Activated CD4-positive, alpha-beta T cell treated with anti-CD3 and anti-CD28 coated beads, Interleukin-2, amount 50 U/mL, for 48 hours (primary cell): Measurements from ENCODE around the gene PYGB.

Experiments used
- DNase-seq, 2 experiments: peaks; one replicate each; pipeline ENCODE4 v3.0.0-alpha.2; 2020

PYGB gene

DNA sequence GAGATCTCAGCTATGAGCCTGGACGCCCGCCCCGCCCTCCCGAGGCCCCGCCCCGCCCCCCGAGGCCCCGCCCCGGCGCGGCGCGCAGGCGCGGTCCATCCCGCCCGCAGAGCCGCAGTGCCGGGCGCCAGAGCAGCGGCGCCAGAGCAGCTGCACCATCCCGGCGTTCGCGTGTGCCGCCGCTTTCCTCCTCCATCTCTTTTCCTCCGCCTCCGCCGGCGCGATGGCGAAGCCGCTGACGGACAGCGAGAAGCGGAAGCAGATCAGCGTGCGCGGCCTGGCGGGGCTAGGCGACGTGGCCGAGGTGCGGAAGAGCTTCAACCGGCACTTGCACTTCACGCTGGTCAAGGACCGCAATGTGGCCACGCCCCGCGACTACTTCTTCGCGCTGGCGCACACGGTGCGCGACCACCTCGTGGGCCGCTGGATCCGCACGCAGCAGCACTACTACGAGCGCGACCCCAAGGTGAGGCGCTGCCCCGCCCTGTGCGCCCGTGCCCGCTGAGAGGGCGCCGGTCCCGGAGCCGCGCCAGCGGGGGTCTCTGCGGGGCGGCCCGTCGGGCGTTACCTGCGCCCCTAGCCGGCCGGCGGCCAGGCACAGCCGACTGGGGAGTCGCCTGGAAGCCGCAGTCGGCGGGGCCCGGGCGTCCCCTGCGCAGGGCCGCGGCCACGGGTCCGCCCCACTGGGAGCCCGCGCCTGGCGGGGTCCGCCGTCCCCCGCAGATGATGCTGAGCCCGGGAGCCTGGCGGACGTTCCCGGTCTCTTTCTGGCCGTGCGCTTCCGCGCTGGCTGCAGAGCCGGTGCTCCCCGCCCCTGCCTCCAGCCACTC is at the start of gene PYGB:
PYGB (plus strand) TSS at position 130 of the 830 bp plus-strand sequence; CDS start at position 224, 94 bp downstream.
- DNase-seq, result peak; percentile 71 to 72

DNA sequence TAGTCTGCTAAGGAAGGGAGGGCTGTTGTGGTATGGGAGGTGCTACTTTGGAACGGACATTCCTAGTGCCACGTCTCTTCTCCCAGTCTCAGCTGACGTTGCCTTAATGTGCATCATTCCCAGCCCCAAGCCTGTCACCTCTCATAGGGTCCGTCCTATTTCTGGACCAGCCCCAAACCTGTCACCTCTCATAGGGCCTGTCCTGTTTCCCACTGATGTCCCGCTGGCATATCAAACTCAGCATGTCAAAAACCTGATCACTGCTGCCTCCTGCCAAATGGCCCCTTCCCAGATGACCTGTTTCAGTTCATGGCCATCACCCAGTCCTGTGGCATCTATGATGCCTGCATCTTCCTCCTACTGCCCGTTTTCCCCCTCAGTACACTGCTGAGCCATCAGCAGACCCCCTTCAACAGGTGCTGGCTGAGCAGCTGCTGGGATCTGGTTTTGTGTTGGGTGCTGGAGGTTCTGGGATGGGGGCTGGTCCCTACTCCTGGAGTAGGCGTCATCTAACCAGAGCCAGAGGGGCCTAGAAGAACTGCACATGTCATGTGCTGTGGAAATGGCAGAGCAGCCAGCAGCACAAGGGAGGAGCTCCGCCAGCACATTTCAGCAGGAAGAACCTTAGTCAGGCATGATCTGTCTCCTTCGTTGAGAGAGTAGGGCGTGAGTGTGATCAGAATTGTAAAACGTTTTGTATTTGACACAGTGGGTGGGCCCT is 49.1 kb upstream of the PYGB start:
- no peak for DNase-seq

DNA sequence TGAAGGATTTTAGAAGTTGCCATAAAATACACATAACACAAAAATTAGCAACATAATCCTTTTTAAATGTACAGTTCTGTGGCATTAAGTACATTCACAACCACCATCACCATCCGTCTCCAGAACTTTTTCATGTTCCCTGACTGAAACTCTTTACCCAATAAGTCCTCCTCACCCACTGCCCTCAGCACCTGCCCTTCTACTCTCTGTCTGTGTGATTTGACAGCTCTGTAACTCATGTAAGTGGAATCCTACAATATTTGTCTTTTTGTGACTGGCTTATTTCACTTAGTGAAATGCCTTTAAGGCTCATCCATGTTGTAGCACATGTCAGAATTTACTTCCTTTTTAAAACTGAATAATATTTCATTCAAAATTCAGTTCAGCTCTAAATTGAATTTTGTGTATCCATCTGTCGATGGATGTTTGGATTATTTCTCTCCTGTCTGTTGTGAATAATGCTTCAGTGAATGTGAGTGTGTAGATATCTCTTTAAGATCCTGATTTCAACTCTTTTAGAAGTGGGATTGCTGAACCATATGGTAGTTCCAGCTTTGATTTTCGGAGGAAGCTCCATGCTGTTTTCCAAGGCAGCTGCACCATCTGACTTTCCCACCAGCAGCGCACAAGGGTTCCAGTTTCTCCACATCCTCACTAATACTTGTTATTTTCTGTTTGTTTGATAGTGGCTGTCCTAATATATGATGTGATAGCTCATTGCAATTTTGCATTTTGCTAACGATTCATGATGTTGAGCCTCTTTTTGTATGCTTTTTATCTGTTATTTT is 48.2 kb upstream of the PYGB start:
- DNase-seq, result no peak

DNA sequence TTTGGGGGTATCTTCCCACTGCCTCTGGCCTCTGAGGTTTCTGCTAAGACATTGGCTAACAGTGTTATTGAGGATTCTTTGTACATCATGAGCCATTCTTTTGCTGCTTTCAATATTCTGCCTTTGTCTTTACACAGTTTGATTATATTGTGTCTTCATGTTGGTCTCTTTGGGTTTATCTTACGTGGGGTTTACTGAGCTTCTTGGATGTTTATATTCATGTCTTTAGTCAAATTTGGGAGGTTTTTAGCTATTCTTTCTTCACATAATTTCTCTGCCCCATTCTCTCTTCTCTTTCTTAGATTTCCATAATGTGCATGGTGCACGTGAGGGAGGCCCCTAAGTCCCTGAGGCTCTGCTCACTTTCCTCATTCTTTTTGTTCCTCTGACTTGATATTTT is 44.8 kb upstream of the PYGB start:
- no peak for DNase-seq

DNA sequence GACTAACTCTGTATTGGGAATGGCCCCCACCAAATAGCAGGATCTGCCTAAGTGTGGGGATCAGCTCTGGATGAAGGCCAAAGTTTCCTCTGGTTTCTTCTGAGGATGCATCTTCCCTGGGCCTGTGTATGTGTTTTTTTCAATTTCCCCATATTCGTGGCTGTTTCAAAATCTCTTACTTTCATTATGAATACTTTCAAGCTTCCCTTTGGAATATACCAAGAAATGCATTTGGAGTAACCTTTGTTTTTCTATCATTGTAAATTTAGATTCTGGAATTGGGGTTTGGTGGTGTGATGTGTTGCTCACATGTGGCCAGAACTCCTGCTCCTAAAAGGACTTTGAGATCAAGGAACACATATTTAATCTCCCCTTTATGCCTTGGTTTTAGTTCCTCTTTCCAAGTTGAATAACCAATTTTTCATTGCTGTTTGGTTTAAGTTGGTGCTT is 44.0 kb upstream of the PYGB start:
- no peak for DNase-seq

DNA sequence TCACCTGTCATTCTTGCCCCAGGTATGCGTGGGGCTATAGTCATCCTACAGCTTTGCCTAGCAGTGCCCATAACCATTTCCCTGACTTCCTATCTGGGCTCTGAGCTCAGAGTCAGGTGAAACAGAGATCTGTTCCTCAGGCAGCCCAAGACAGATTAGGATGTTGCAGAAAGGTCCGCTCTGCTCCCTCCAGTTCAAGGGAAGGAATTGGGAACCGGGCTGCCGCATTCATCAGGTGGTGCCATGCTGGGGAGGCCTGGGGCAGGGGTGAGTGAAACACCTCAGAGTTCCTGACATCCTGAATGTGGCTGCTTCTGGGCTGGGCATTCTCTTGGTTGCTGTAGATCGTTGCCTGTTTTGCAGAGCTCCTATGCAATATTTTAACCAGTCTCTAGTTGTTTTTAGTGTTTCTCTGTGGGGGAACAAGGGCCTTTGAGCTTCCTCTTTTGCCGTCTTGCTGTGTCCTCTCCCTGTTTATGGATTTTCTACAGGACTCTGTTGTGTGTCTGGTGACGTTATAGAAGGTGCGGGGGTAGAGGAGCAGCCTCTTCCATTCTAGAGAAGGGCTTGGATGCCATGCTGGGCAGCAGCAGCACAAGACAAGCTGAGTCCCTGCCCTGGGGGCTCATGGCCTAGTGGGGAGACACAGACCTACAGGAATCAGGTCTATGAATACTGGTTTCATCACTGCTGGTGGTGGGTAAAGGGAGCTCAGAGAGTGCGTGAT is 43.2 kb upstream of the PYGB start:
- no peak for DNase-seq

DNA sequence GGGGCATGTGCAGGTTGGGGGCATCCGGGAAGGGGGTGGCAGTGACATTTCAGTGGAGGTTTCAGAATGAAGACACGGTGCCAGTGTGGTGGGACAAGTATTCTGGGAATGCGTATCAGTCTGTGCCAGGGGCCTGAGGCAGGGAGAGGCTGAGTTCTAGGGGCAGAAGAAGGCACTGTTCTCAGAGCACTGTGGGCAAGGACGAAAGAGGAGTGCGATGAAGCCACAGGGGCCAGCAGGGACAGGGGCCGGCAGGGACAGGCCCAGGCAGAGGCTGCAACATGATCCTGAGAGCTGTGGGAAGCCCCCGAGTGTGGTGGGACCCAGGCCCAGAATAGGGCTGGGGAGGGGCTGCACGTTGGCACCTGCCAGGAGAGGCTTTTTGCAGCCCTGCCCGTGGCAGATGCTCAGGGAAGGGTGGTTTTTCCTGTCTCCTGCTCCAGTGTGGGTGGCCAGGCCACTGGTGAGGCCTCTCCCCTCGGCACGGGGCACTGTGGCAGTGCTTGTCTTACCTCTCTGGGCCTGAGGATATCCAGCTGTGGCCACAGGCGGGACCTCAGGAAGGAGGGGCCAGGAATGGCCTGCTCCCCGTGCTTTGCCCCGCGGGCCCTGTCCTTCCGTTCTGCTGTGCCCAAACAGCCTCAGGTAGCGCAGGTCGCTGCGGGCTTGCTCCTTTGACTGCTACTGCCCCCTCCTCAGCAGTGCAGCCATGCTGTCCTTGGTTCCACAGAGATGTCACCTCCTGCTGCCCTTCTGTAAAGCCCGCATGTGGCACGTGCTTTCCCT is 42.4 kb upstream of the PYGB start:
- DNase-seq, result no peak

DNA sequence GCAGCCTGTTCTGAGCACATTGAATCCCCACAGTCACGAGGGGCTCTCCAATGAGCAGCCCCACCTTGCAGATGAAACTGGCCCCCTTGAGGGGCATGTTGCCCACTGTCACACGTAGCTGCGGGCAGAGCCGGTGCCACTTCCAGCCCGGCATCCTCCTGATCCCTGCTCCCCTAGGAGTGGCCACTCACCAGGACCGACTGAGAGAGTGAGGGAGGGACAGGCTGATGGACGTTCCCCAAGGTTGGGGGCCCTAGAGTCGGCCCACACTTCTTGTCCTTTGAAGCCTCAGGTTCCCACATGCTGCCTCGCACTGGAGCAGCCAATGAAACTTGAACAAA is 41.9 kb upstream of the PYGB start:
- no peak for DNase-seq

DNA sequence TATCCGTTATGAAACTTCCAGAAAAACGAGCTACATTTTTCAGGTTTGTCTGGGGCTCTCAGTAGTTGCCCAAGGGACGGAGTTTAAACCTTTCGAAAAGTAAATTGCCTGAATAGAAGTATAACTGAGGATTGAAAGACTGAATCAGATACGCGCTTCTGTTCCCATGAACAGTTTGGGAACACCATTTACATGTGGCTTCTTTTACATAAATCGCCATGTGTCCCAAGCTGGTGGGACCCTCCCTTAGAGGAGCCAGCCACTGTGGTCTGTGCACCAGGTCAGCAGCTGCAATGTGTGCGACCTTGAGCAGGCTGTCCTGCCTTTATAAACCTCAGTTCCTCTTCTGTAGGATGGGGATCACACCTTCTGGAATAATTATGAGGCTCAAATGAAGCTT is 41.3 kb upstream of the PYGB start:
- no peak for DNase-seq

DNA sequence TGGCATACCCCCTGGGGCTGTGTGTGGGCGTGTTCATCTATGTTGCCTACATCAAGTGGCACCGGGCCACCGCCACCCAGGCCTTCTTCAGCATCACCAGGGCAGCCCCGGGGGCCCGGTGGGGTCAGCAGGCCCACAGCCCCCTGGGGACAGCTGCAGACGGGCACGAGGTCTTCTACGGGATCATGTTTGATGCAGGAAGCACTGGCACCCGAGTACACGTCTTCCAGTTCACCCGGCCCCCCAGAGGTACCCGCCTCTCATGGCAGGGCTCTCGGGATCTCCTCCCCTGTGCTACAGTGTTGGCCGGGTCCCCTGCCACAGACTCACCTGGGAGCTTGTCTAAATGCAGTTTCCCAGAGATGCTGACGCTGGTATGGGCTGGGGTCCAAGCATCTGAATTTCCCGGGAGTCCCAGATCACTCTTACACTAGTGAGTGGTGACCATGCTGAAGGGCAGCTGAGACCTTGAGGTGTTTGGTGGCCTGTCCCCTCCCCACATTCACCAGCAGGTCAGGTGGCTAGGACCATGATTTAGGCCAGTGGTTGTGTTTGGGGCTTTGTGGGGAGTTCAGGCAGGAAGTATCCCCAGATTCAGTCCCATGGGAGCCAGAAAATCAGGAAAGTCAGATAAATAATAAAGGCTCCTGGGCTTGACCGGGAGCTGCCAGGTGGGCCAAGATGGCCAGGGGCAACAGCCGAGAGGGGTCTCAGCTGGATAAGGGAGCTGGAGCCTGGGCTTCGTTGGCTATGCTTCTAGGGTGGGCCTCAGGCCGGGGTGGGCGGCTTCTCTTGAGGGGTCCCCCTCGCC is 40.5 kb upstream of the PYGB start:
- no peak for DNase-seq

DNA sequence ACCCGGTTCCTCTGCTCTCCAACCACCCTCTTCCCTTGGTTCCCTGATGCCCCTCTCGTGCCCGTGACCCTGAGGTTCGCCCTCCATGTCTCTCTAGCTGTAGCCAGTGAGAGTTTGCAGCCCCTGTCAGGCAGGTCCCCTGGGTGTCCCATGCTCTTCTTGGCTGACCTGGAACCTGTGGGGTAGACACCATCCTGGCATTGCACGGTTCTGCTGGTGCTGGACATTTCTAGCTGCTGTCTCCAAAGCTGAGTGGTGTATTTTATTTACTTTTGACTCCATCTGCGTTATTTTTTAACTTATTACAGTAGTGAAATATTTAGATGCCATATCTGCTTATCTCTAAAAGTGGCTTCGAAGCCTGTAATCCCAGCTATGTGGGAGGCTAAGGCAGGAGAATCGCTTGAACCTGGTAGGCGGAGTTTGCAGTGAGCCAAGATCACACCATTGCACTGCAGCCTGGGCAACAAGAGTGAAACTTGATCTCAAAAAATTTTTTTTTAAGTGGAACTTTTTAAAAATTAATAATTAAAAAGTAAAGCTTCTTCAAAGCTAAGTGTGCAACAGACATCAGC is 39.8 kb upstream of the PYGB start:
- no peak for DNase-seq

DNA sequence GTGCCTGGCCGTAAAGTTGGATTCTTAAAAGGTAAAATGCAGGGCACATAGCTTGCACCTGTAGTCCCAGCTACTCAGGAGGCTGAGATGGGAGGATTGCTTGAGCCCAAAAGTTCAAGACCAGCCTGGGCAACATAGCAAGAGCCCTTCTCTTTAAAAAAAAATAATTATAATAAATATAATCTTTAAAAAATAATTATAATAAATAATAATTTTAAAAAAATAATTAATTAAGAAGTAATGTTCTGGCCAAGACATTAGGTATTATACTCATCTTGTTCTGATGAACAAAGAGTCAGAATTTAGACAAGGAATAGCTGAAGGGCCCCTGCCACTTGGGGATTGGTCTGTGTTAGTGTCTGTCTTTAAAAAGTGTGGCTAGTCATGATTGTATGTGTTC is 38.5 kb upstream of the PYGB start:
- no peak for DNase-seq

DNA sequence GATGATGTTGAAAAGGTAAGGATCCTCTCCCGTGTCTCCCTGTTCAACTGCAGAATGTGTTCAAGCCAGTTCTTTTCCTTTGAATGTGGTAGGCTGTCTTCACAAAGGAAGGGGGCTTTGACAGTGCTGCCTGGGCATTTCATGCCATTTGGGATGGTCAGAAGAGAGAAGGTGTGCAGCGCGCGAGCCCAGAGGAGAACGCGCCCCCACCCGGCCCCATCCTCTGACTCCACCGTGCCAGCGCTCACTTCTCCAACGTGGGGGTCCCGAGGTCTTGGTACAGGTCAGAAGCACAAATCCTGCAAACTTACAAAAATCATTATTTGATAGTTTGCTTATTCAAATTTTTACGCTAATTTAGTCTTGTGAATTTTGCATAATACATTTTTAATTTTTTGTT is 38.0 kb upstream of the PYGB start:
- DNase-seq, result no peak

DNA sequence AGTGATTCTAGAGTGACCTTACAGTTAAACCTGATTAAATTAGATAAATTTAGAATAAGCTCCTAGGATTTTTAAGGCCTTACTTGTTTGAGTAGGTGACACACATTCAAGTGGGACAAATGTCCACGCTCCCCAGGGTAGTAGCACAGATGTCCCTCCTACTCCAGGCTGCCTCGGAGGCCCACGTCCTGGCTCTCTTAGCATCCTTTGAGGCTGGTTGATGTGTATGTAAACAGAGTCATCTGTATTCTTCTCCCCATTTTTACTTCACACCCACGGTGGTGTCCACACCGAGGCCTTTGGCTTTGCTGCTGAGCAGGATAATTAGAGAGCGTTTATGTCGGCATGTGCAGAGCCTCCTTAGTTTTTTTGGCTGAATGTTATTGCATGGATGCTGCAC is 36.6 kb upstream of the PYGB start:
- no peak for DNase-seq

DNA sequence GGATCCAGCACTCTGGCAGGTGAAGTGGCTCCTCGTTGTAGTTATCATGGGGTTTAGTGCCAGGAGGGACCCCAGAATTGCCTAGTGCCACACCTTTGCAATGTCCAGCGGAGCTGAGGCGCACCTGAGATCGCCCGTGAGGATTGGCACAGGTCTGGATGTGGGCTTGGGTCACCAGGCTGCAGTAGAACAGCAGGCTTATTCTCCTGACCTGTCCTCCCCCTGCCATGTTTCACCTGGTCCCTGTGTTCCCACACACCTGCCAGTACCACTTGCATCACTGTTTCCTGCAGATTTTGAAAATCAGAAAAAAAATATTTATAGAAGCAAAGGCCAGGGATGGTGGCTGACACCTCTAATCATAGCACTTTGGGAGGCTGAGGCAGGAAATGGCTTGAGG is 35.6 kb upstream of the PYGB start:
- no peak for DNase-seq

DNA sequence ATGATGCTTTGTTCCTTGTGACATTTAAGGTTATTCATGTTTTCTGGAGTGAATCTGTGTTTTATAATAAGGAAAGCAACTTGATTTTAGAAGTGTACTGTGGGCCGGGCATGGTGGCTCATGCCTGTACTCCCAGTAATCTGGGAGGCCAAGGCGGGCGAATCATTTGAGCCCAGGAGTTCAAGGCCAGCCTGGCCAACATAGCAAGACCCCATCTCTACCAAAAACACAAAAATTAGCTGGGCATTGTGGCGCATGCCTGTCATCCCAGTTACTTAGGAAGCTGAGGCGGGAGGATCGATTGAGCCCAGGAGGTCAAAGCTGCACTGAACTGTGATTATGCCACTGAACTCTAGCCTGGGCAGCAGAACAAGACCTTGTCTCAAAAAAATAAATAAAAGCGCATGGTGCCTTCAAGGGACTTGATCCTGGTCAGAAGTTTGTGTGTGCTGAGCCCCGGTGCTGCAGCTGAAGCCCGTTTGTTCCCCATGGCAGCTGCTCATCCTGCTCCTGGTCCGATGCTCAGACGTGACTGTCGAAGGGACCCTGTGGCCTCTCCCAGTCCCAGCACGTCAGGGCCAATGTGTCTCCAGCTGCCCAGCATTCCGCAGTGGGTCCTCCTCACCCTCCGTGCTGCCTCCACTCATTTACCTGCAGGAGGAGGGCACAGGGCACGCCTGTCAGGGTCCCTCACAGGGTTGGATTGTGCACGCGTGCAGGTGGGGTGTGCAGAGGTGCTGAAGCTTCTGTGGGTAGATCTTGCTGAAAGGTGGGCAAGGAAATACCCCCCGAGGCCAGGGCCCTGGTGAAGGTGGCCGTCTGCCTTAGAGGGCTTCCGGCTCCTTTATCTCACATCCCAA is 34.1 kb upstream of the PYGB start:
- DNase-seq, result no peak

DNA sequence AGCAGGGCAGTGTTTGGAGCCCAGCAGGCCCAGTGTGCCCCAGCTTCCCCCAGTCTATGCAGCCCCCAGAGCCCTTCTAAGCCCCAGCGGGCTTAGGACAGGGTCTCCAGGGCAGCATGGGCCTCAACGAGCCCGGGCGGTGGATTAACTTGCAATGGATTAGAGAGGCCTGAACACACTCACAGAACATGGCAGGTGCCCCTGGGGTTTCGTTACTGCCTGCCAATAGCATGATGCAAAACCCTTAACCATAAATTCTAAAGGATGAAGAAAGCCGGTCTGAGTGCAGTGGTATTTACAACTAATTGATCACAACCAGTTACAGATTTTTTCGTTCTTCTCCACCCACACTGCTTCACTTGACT is 33.5 kb upstream of the PYGB start:
- DNase-seq, result no peak

DNA sequence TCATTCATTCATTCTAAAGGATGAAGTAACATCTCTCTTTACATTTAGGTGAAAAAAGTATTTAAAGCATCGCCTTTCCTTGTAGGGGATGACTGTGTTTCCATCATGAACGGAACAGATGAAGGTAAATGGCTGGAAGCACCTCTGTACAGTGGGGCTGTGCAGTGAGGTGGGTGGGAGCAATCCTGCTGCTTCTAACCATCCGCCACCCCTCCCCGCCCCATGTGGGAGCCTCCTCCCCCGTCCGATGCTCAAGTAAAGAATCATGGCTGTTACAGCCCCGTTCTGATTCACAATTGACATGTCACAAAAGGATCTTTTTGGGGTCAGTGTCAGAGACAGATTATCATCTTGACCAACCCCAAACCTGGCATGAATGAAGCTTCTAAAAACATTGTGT is 33.1 kb upstream of the PYGB start:
- no peak for DNase-seq

DNA sequence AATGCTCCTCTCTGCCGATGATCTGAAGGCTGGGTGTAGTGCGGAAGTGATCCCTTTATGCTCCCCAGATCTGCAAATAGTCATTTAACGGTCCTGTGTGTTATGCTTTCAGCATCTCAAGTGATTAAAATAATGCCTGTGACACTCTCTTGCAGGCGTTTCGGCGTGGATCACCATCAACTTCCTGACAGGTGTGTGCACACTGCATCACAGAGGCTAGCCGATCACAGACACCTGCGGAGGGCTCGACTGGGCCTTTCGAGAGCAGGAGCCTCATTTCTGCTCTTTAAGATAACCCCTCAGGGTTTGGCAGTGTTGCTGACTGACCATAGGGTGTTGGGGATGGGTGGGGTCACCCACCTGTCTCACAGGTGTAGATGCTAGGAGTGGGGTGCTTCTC is 32.4 kb upstream of the PYGB start:
- no peak for DNase-seq
